GM18519 (cell line): Measurements from ENCODE around the gene PTEN.

Experiments used
- ATAC-seq: cut with Tn5 transposase; IDR thresholded peaks from one replicate; pipeline ENCODE4 v1.9.1; 2021; ENCODE audit warnings: mild to moderate bottlenecking, moderate library complexity; ENCODE audit not compliant: unreplicated experiment, low FRiP score

Gene PTEN

DNA sequence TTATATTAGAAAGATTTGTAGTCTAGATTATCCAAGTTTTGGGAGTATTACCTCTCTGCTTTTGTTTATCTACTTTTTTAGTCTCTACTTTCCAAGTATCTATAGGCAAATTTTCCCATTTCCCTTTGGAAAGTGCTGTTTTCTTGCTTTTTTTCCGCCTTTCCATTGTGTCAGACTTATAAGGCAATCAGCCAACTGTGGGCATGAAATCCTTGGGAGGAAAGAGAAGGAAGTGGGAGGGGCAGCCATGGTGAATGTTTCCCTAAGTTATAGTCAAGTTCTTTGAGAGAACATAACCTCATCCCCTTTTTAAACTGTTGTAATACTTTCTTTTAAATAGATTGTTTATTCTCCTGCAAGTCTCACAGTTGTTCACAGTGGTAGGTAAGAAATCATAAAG lies 52.6 kb downstream of the PTEN start:
- ATAC-seq: no peak

- ATAC-seq: no peak
These were observed 53.1 kb downstream of the PTEN start for GRCh38 chr10:87916515-87916914.

- no peak for ATAC-seq
These were observed 54.9 kb downstream of the PTEN start for GRCh38 chr10:87918254-87918859.

- ATAC-seq: no peak
These were observed 57.1 kb downstream of the PTEN start for GRCh38 chr10:87920538-87920937.

- no peak for ATAC-seq
These were observed 58.7 kb downstream of the PTEN start for GRCh38 chr10:87921931-87922688.

GRCh38 chr10:87923233-87923632 lies 59.8 kb downstream of the PTEN start:
- ATAC-seq: no peak

DNA sequence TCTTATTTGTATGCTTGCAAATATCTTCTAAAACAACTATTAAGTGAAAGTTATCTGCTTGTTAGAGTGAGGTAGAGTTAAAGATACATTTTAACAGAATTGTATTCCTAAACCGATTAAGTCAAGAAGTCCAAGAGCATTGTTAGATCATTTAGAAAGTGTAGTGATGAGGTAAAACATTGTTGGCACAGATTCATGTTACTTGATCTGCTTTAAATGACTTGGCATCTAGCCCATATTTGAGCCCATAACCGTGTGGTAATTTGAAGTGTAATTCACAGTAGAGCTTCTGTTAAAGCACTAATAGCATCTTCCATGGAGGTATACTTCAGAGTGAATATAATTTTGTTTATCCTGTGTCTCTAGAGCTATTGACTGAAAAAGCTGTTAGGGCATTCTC lies 62.1 kb downstream of the PTEN start:
- no peak for ATAC-seq

- ATAC-seq: no peak
These were observed 63.7 kb downstream of the PTEN start for GRCh38 chr10:87927091-87927490.

DNA sequence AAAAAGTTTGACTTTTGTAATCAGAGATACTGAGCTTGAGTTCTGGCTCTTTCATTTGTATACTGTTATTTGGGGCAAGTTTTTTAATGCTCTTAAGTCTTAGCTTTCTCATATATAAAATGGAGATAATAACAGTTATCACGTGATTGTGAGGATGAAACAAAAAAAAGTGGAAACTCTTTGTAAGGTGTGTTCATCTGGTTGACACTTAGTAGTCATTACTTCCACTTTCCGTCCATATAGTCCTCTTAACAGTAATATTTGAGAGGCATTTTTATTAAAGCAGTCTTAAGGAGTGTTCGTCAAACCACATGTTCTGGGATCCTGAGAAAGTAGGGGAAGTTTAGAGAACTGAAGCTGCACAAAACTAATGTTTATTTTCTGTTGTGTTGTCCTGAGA lies 65.6 kb downstream of the PTEN start:
- no peak for ATAC-seq

- ATAC-seq: no peak
These were observed 66.7 kb downstream of the PTEN start for GRCh38 chr10:87930141-87930540.

- no peak for ATAC-seq
These were observed 67.8 kb downstream of the PTEN start for GRCh38 chr10:87930934-87931835.

DNA sequence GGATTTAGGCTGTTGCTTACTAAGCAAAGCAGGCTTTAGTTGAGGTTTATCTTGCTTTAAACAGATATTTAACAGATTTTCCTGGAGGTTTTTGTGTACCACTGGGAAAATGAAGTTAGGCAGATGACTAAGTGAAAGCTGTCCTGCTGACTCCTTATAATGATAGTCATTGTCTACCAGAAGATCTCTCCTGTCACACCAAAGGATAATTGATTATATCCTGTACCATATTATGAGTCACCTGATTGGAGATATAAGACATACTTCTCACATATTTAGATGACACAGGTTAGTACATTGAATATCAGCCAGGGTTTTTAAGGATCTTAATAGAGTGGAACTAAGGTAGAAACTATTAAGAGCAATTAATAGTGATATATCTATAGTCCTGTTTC lies 68.4 kb downstream of the PTEN start:
- no peak for ATAC-seq

- no peak for ATAC-seq
These were observed 72.1 kb downstream of the PTEN start for GRCh38 chr10:87935290-87936141.

DNA sequence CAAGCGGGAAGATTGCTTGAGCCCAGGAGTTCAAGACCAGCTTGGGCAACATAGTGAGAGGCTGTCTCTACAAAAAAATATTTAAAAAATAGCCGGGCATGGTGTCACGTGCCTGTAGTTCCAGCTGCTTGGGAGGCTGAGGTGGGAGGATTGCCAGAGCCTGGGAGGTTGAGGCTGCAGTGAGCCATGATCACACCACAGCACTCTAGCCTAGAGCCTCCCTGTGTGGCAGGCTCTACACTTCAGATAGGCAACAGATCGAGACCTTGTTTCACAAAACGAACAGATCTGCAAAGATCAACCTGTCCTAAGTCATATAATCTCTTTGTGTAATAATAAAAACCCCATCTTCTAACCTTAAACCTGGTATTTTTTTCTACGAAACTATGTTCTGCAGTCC lies 76.8 kb downstream of the PTEN start:
- ATAC-seq: no peak

GRCh38 chr10:87942884-87943527 lies 79.6 kb downstream of the PTEN start:
- no peak for ATAC-seq

GRCh38 chr10:87945984-87946383 lies 82.6 kb downstream of the PTEN start:
- no peak for ATAC-seq

GRCh38 chr10:87952612-87953011 lies 89.2 kb downstream of the PTEN start:
- no peak for ATAC-seq

DNA sequence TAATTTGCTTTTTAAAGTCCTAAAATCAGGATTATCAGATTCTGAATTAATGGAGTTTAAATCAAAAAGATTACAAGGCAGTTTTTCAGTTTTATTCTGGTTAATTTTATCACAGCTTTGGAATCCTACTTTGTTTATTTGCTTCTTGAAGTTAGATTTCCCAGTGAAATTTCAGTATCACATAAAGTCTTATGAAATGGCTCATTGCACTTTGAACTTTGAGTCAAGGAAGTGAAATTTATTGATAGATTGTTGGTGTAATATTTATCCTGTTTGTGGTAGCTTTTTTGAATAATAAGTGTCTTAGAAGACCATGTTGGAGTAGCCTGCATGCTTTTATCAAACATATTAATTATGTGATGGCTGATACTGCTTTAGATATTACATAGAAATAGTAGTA lies 92.6 kb downstream of the PTEN start:
- no peak for ATAC-seq

GRCh38 chr10:87957702-87958101 lies 94.3 kb downstream of the PTEN start:
- ATAC-seq: no peak

GRCh38 chr10:87960230-87960629 lies 96.8 kb downstream of the PTEN start:
- no peak for ATAC-seq
